Fibroblast of peridontal ligament (primary cell): ENCODE results near the gene TRAFD1.

ENCODE experiments used
- DNase-seq: peaks from one replicate; pipeline ENCODE4 v3.0.0-alpha.2; 2010; ENCODE audit errors: extremely low read depth

The TRAFD1 gene

DNA sequence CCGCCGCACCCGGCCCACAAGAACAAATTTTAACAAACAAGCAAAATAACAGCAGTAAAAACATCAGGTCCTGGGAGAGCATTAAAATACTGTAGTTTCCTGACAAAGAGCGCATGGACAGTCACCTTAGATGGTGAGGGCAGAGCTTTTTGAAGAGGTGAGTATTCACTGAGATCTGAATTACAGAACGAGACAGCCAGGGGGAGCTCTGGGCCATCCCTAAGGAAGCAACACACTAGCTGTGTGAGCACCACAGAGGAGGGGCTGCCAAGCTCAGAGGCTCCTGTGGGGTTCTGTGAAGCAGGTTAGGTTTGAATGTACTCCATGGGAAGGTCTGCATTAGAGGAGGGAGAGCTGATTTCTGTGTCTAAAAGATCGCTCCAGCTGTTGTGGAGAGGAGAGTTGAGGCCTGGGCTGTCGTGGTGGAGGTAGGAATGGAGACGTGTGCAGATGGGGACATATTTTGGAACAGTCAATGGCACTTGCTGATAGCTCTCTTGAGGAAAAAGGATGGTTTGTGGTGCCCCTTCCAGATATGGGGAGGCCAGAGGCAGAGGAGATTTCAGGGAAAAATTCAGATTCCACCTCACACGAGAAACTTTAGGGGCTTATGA, 72.9 kb downstream of the TRAFD1 start:
- DNase-seq = peak; percentile 50

DNA sequence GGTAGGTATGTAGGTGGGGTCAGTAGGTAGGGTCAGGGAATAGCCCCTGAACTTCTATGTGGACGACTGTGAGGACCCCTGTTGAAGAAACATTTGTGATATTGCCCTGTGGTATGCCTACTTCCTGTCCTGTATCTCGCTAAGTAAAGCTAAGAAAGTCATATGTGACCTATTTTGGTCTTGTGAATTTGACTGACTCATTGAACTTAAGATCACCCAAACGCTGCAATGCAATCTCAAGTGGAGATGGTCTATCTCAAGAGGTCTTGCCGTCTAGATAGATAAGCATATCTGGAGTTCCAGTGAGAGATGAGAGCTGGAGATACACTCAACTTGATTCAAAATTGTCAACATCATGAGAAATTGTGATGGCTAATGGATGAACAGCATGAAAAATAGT, 73.8 kb downstream of the TRAFD1 start:
- no peak for DNase-seq
